SW480 (cell line): ENCODE data around the gene CYP27C1.
"Not testable (repeated sequence)": the region's sequence is repeated elsewhere in the genome, so short reads cannot be mapped to it uniquely, and the experiment has no call there.

Source experiments
- DNase-seq: peaks from one replicate; pipeline ENCODE4 v3.0.0-alpha.2; 2016; ENCODE audit warnings: low spot score

Gene CYP27C1, protein sequence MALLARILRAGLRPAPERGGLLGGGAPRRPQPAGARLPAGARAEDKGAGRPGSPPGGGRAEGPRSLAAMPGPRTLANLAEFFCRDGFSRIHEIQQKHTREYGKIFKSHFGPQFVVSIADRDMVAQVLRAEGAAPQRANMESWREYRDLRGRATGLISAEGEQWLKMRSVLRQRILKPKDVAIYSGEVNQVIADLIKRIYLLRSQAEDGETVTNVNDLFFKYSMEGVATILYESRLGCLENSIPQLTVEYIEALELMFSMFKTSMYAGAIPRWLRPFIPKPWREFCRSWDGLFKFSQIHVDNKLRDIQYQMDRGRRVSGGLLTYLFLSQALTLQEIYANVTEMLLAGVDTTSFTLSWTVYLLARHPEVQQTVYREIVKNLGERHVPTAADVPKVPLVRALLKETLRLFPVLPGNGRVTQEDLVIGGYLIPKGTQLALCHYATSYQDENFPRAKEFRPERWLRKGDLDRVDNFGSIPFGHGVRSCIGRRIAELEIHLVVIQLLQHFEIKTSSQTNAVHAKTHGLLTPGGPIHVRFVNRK

DNA sequence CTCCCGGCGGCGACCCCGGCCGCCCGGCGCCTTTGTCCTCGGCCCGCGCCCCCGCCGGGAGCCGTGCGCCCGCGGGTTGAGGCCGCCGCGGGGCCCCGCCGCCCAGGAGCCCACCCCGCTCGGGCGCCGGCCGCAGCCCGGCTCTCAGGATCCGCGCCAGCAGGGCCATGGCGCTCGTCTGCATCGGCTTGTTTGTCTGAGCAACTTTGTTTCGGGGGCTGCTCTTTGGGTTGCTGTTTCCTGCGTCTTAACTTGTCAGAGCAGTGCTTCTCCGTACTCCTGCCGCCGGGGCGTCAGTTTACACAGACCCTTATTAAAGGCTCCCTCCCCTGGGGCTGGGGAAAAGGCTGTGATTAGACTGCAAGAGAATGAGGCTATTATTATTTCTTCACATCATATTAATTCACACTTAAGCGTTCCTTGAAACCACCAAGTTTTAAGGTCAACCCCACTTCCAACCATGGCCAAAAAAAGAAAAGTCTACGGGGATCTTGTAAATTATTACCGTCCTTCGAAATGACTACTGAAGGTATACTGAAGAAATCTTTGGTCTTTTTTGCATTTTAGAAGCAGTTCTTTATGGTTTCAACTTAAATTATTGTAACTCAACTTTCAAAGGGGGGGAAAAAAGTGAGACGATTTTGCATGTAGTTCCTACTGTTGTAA is at the start of gene CYP27C1:
CYP27C1 (minus strand) TSS at position 198 of the 666 bp plus-strand sequence; CDS start at position 169, 29 bp downstream.
- DNase-seq, result no peak

DNA sequence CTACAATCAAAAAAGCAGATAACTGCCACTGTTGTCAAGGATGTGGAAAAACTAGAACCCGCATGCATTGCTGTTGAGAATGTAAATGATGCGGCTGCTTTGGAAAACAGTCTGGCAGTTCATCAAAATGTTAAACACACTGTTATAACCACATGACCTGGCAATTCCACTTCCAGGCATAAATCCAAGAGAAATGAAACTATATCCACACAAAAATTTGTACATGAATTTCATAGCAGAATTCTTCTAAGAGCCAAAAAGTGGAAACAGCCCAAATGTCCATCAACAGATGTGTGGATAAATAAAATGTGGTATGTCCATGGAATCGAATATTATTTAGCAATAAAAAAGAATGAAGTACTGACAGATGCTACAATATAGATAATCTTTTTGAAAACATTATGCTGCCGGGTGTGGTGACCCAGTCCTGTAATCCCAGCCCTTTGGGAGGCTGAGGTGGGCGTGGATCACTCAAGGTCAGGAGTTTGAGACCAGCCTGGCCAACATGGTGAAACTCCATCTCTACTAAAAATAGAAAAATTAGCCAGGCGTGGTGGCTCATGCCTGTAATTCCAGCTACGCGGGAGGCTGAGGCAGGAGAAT is 41.8 kb upstream of the CYP27C1 start:
- DNase-seq, result no peak

DNA sequence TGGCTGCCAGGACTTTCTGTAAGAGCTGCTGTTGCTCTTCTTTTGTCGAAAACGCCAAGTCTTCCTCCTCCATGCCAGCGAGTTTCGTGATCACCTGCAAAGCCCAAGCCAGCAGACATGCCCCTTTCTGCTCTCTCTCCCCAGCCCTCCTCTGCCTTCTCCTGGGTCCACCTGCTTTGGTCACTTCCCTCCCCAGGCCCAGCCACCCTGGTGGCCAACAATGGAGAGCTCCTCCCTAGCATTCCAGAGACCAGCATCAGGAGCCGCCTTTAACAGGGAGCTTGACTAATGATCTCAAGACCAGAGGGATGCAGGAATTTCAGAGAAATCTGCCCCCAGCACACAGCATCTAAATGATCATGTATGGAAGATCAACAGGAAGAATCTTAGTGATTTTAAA is 39.3 kb upstream of the CYP27C1 start:
- no peak for DNase-seq

DNA sequence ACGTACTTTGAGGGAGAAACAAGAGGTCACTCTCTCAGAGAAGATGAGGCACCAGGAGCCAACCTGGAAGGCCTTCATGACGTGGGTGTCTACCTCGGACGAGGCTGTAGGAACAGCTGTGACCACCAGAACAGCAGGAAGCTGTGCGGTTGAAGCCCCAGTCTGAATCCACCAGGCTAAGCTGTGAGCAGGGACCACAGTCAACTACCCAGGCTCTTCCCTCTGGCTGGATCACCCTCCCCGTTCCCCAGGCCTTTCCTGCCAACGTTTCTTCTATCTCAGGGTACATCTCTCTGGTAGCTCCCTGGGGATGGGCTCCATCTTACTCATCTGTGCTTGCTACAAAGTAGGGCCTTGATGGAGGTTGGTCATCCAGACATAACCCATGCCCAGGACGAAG is 36.8 kb upstream of the CYP27C1 start:
- no peak for DNase-seq

DNA sequence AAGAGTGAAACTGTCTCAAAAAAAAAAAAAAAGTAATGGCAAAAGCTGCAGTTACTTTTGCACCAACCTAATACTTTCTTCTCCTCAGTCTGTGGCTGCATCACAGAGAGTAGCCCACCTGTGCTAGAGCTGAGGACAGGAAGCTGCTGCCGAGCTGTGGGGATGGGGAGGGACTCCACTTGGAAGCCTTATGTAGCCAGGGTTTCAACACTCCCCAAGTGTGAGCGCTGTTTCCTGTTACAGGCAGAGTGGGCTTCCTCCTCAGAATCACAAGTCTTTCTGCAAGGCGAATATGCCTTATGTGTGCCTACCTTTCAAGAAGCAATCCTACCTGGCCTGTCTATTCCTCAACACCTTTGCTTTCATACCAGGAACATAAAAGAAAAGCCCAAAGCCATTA is 36.3 kb upstream of the CYP27C1 start:
- no peak for DNase-seq

DNA sequence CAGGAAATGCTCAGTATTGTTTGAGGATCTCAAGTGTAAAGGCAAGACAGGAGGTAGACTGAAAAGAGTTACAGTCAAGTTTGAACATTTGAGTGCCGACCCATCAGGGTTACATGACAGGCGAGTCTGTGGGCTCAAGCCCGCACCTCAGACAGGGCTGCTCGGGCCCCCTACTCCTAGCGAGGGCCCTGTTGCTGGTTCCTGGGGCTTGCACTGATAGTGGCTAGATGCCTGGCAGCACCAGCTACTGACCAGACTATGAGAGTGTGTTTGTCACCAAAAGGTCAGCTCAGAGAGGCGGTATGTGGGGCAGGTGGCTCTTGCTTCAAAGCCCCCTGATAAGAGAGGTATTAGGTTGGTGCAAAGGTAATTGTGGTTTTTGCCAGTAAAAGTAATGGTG is 35.6 kb upstream of the CYP27C1 start:
- DNase-seq, result no peak

DNA sequence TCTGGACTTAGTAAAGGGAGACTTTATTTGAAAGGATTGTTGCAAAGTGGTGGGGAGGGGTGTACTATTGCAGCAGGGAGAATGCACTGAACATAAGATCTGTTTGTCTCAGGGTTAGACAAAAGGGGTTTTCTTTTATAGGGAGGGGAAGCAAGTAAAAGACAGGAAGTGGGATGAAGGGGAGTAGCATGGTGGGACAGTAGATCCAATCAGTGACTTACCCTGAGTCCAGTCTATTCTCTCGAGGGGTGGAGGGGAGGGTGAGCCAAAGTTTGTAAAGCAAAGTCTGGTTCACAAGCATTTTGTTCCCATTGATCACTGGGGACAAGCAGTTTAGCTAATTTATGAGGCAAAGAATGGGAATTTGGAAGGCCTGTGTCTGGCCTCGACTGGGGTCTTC is 35.0 kb upstream of the CYP27C1 start:
- DNase-seq, result peak; percentile 24

DNA sequence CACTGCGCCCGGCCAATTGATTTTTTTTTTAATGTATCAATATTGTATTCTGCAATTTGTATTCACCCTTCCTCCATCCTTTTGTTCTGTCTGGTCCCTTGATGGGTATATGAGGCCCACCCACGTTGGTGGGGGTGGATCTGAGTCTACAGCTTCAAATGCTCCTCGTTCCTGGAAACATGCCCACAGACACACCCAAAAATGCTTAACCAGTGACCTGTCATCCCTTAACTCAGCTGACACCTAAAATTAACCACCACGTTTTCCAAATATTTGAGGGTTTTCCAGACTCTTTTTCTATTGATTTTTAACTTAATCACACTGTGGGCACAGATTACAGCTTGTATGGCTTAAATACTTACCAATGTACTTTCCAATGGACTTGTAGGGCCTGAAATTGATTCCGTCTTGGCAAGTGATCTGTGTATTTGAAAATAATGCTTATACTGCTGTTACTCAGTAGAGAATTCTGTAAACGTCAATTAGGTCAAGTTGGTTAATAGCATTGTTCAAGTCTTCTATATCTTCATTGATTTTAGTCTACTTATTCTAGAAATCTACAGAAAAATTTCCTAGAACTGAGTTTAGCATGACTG is 34.4 kb upstream of the CYP27C1 start:
- DNase-seq, result peak; percentile 73

DNA sequence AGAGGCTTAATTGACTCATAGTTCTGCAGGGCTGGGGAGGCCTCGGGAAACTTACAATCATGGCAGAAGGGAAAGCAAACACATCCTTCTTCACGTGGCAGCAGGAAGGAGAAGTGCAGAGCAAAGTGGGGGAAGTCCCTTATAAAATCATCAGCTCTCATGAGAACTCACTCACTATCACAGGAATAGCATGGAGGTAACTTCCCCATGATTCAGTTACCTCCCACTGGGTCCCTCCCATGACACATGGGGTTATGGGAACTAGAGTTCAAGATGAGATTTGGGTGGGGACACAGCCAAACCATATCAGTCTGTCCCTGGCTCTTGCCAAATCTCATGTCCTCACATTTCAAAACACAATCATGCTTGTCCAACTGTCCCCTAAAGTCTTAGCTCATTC is 21.1 kb upstream of the CYP27C1 start:
- not testable (repeated sequence) for DNase-seq

DNA sequence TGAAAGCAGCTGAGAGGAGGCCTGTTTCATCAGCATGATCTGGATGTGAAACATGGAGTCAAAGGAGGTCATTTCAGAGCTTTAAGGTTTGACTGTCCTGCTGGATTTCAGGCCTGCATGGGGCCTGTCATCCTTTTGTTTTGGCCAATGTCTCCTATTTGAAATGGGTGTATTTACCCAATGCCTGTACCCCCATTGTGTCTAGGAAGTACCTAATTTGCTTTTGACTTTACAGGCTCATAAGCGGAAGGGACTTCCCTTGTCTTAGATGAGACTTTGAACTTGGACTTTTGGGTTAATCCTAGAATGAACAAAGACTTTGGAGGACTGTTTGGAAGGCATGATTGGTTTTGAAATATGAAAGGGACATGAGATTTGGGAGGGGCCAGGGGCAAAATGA is 19.3 kb upstream of the CYP27C1 start:
- DNase-seq, result no peak

DNA sequence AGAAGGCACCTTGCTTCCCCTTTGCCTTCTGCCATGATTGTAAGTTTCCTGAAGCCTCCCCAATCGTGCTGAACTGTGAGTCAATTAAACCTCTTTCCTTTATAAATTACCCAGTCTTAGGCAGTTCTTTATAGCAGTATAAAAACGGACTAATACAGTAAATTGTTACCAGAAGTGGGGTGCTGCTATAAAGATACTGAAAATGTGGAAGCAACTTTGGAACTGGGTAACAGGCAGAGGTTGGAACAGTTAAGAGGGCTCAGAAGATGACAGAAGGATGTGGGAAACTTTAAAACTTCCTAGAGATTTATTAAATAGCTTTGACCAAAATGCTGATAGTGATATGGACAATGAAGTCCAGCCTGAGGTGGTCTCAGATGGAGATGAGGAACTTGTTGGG is 17.7 kb upstream of the CYP27C1 start:
- DNase-seq, result not testable (repeated sequence)

DNA sequence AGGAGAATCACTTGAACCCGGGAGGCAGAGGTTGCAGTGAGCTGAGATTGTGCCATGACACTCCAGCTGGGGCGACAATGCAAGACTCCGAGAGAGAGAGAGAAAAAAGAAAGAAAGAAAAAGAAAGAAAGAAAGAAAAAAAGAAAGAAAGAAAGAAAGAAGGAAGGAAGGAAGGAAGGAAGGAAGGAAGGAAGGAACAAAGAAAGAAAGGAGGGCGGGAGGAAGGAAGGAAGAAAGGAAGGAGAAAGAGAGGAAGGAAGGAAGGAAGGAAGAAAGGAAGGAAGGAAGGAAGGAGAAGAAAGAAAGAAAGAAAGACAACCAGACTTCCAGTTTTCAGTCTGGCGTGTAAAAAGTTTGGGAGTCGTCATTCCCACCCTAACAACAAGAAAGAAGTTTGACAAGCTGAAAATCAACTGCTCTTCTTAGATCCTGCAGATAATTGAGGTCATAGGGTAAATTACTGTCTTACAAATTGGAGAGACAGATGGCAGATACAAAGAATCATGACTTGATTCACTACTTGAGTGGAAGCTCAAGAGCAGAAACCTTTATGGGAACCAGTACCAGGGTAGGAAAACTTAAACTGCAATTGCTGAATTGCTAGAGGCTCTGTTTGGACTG is 15.1 kb upstream of the CYP27C1 start:
- no peak for DNase-seq

DNA sequence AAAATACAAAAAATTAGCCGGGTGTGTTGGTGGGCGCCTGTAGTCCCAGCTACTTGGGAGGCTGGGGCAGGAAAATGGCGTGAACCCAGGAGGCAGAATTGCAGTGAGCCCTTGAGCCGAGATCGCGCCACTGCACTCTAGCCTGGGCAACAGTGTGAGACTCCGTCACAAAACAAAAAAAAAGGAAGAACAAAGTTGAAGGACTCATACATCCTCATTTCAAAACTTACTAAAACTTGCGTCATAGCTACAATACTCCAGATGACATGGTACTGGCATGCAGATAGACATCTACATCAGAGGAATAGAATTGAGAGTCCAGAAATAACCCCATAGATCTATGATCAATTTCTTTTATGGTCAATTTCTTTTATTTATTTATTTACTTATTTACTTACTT is 13.6 kb upstream of the CYP27C1 start:
- no peak for DNase-seq

DNA sequence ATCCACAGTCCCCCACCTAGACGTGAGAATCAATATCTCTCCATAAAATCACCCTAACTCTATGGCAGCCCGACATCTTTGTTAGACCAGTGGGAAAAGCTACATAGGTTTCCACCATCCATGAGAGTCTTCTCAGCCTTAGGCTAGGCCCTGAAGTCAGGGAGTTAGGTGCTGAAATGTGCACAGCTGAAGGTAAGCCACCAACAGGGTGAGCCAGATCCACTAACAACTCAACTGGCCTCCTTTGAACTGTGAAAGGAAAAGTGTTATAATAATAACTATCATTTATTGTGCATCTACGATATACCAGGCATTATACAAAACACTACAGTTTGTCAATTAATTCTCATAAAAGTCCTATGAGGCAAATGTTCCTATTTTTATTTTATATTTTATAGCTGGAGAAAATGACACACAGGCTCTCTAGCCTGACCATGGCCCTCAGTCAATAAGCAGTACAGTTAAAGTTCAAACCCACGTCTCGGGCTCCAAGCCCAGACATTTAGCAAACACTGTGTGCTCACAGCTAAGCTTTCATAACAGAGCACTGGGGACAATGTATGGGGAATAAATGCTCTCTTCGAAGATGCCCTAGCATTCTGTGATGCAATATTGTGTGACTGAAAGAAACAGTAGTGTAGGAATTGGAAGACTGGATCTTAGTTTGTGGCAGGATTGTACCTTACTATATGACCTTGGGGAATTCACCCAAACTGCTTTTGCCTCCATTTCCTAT is 11.2 kb upstream of the CYP27C1 start:
- no peak for DNase-seq

DNA sequence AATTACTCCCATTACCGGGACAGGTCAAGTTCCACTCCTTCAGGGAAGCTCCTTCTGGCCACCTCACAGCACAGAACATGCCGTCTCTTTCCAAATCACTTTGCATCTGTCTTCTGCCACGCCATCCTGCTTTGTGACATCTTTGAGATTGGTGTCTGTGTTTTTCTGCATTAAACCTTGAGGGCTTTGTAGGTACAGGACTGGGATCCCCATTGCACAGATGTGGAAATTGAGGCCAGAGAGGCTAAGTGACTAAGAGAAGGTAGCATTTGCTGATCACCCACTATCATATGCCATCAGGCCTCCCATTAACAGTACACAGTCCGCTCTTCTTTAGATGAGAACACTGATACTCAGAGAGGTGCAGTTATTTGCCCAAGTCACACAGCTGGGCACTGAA is 9.5 kb upstream of the CYP27C1 start:
- no peak for DNase-seq

DNA sequence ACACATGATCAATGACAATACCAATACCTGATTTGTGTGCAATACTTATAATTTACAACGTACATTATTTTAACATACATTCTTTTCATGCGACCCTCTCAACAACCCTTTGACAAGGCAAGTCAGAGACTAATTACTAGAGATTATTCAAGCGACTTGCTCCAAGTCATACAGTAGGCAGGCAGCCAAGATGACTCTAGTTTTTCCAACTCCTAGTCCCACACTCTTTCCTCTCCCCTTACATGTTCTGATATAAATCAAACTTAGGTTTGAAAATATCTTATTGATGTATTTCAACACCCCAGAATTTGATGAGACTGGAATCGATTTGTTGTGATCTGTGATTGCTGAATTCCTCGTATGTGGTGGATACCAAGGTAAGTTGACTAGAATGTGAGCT is 8.0 kb upstream of the CYP27C1 start:
- DNase-seq, result no peak

DNA sequence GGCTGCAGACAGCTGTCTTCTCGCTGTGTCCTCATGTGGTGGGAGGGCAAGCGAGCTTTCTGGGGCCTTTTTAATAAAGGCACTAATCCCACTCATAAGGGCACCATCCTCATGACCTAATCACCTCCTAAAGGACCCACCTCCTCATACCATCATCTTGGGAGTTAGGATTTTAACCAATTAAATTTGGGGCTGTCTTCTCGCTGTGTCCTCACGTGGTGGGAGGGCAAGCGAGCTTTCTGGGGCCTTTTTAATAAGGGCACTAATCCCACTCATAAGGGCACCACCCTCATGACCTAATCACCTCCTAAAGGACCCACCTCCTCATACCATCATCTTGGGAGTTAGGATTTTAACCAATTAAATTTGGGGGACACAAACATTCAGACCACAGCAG is 7.2 kb upstream of the CYP27C1 start:
- DNase-seq, result not testable (repeated sequence)

DNA sequence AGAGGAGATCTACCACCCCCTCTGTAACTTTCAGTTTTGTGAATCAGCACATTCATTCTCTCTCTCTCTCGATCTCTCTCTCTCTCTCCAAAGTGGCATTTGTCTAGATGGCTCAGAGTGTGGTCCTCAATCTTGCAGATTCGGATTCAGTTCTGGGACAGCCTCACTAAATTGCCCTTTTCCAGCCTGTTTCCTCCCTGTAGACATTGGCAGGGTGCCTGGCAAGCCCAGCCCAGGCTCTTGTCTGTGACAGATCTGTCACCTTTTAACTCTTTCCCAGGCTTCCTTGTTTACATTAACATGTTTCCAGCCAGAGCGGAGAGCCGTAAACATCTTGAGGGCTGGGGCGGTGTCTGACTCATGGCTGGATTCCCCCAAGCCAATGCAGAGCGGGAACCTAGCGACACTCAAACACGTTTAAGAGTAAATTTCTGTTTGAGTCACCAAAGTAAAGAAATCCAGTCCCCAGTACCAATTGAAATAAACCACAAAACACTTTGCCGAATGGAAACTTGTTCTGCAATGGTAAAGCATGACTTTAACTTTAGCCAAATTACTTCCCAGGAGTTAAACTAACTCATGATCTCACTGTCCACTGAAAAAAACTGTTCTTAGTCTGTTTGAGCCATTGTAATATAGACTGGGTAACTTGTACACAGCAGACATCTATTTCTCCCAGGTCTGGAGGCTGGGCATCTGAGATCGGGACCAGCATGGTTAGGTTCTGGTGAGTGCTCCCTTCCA is 6.6 kb upstream of the CYP27C1 start:
- DNase-seq, result peak; percentile 84

DNA sequence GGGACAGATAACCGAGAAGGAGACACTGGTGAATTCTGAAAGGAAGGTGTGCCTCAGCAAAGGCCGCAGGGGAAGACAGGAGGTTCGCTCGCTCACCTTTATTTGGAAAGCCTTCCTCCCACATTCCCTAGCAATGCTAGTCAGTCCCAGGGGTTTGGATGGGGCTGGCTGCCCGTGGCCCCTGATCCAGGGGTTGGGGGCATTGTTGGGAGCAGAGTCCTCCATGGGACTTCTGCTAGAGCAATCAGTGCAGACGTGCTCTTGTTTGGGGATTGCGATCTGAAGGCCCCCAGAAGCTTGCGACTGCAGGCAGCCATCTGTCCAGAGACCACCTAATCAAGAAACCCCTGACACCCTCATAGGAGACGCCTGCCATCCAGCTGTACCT is 6.0 kb upstream of the CYP27C1 start:
- no peak for DNase-seq

DNA sequence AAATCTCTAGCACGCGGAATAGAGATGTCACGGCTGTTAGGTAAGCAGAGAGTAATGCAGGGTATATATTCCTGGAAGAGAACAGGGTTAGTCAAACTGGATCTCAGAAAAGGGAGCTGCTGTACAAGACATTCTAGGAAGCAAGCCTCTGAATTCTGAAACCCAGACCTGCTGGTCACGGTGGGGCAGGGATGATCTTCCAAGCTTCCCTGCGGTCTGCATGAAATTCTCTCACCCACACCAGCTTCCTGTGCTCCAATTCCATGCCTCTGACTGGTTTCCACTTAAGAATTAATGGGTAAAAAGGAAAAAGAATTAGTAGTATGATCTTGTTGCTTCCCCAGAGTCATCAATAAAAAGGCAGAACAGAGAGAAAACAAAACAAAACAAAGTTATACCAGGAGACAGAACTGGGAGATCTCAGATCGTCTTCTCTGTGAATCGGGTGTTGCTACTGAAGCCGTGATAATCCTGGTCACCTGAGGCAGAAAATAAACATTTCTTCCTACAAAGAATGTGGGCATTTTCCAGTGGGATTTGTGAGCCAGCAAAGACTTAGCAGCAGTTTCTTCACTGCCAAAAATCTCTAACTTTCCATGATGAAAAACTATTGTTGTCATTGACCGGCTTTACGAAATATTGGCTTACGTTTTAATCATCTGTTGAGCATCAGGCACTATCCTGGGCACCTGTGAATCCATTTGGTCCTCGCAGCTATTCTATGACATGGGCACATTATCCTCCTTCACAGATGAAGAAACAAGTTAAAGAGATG is 5.3 kb upstream of the CYP27C1 start:
- no peak for DNase-seq
